ENCODE data around the gene PPIC. TPM values are rescaled to one million over a fixed set of nuclear protein-coding genes. Genes with fewer than 3 reads are reported as not detected.

The PPIC gene
- total RNA-seq, 2 donors from 2014 or later = 79.8 to 86.0 TPM

GRCh38 chr5:123033157-123033671 lies 3.3 kb downstream of the PPIC start:
- intact Hi-C loops (cut with DNase I, micrococcal nuclease) = no loop called here
- DNase-seq = no peak
- ATAC-seq = no peak

GRCh38 chr5:123028222-123028621 lies 8.3 kb downstream of the PPIC start:
- intact Hi-C loops (cut with DNase I, micrococcal nuclease) = no loop called here
- no peak for DNase-seq
- no peak for ATAC-seq

GRCh38 chr5:123014689-123015088 lies 21.8 kb downstream of the PPIC start:
- DNase-seq (no peak), ATAC-seq (peak; percentile 33)
- intact Hi-C loops (cut with DNase I, micrococcal nuclease) = no loop called here

- intact Hi-C loops (cut with DNase I, micrococcal nuclease) = no loop called here
- no peak for ATAC-seq
Observed at GRCh38 chr5:123012321-123012720, 24.2 kb downstream of the PPIC start.

GRCh38 chr5:123007754-123008153 lies 28.8 kb downstream of the PPIC start:
- no peak for DNase-seq
- intact Hi-C loops (cut with DNase I, micrococcal nuclease) = no loop called here
- no peak for ATAC-seq

More at GRCh38 chr5:123012321-123012720, 24.2 kb downstream of the PPIC start:
- no peak for DNase-seq

GRCh38 chr5:123007182-123007581 lies 29.3 kb downstream of the PPIC start:
- ATAC-seq = no peak
- no peak for DNase-seq

GRCh38 chr5:123001808-123002207 lies 34.7 kb downstream of the PPIC start:
- intact Hi-C loops (cut with DNase I, micrococcal nuclease) = no loop called here
- no peak for ATAC-seq
- no peak for DNase-seq

More at GRCh38 chr5:123007182-123007581, 29.3 kb downstream of the PPIC start:
- intact Hi-C loops (cut with DNase I, micrococcal nuclease) = no loop called here

GRCh38 chr5:123000731-123001130 lies 35.8 kb downstream of the PPIC start:
- peak; percentile 67 for ATAC-seq
- intact Hi-C loops (cut with DNase I, micrococcal nuclease) = no loop called here
- no peak for DNase-seq

GRCh38 chr5:122999947-123000563 lies 36.5 kb downstream of the PPIC start:
- DNase-seq (peak in 1 of 2 donors; percentile 11), ATAC-seq (no peak)
- intact Hi-C loops (cut with DNase I, micrococcal nuclease) = no loop called here

GRCh38 chr5:122997294-122997693 lies 39.2 kb downstream of the PPIC start:
- DNase-seq (no peak), ATAC-seq (no peak)
- intact Hi-C loops (cut with DNase I, micrococcal nuclease) = no loop called here

GRCh38 chr5:122996091-122996490 lies 40.4 kb downstream of the PPIC start:
- ATAC-seq = no peak
- no peak for DNase-seq
- intact Hi-C loops (cut with DNase I, micrococcal nuclease) = no loop called here

GRCh38 chr5:122985954-122986721 lies 50.4 kb downstream of the PPIC start:
- DNase-seq = no peak
- intact Hi-C loops (cut with DNase I, micrococcal nuclease) = no loop called here
- ATAC-seq = no peak

GRCh38 chr5:122985006-122985700 lies 51.4 kb downstream of the PPIC start:
- no peak for ATAC-seq
- intact Hi-C loops (cut with DNase I, micrococcal nuclease) = no loop called here
- no peak for DNase-seq

GRCh38 chr5:122984425-122984824 lies 52.1 kb downstream of the PPIC start:
- ATAC-seq (no peak), DNase-seq (no peak)
- intact Hi-C loops (cut with DNase I, micrococcal nuclease) = no loop called here

GRCh38 chr5:122982376-122982775 lies 54.1 kb downstream of the PPIC start:
- ATAC-seq = no peak
- intact Hi-C loops (cut with DNase I, micrococcal nuclease) = no loop called here
- DNase-seq = no peak

- intact Hi-C loops (cut with DNase I, micrococcal nuclease) = no loop called here
- no peak for DNase-seq
- no peak for ATAC-seq
Observed at GRCh38 chr5:122981846-122982245, 54.7 kb downstream of the PPIC start.

GRCh38 chr5:122978644-122979297 lies 57.8 kb downstream of the PPIC start:
- no peak for DNase-seq
- intact Hi-C loops (cut with DNase I, micrococcal nuclease) = no loop called here
- ATAC-seq = no peak

GRCh38 chr5:122978068-122978467 lies 58.5 kb downstream of the PPIC start:
- DNase-seq (no peak), ATAC-seq (no peak)
- intact Hi-C loops (cut with DNase I, micrococcal nuclease) = no loop called here

- intact Hi-C loops (cut with DNase I, micrococcal nuclease) = no loop called here
- ATAC-seq = no peak
- DNase-seq = no peak
Observed at GRCh38 chr5:122977319-122977718, 59.2 kb downstream of the PPIC start.
